SK-N-SH treated with all-trans-retinoic acid at 6 μM for 48 hours (cell line): ENCODE data around the gene EEFSEC.

Source experiments
- ZFP30 ChIP-seq: fragments of 450-650 bp; formaldehyde crosslinking; IDR thresholded peaks from 2 replicates; pipeline ENCODE4 v1.5.0; 2022; ENCODE audit warnings: mild to moderate bottlenecking, moderate library complexity
- TF ChIP-seq, protein P1 (sequence below): fragments of 250-450 bp; sonication (Bioruptor Pico); IDR thresholded peaks from 2 replicates; pipeline ENCODE4 v1.5.1; 2020; ENCODE audit warnings: low read depth, mild to moderate bottlenecking, moderate library complexity

DNA sequence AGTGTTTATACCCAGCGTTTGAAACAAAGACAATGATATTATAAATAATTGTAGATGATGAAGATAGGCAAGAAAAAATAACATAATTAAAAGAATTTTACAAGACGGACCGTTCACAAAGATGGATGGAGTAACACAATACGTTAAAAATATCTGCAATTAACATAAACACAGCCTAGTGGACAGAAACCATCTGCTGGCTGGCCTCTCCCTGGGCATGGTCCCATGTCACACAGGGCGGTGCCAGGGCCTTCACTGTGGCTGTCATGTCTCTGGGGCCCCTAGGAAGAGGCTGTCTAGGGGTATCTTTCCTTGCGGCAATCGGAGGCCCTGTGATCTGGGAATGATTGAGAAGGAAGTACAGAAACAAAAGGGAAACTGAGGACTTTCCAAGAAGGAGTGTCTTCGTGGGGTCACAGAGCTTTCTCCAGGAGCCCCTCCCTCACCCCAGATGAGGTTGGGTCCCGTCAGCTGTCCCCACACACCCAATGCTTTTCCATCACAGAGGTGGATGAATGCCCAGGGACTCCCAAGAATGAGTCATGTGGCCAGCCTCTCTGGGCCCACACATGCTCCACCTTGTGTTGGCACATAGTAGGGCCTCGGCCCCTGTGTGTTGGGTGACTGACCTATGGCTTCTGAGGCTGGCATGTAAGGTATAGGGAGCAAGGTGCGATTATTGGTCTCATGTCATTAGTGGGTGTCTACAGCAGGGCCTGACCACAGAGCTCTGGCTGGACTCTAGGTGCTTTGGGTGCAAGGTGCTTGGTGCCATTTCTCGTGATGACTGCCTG, 226.3 kb downstream of the EEFSEC start:
- no peak for TF ChIP-seq ZFP30 (CRISPR knock-in tag)
- TF ChIP-seq, protein P1, sequence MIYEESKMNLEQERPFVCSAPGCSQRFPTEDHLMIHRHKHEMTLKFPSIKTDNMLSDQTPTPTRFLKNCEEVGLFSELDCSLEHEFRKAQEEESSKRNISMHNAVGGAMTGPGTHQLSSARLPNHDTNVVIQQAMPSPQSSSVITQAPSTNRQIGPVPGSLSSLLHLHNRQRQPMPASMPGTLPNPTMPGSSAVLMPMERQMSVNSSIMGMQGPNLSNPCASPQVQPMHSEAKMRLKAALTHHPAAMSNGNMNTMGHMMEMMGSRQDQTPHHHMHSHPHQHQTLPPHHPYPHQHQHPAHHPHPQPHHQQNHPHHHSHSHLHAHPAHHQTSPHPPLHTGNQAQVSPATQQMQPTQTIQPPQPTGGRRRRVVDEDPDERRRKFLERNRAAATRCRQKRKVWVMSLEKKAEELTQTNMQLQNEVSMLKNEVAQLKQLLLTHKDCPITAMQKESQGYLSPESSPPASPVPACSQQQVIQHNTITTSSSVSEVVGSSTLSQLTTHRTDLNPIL (CRISPR knock-in tag) = no peak
